ENCODE measurements around the gene MYO18A.
"Not testable (repeated sequence)": the region's sequence is repeated elsewhere in the genome, so short reads cannot be mapped to it uniquely, and the experiment has no call there.

Gene MYO18A

GRCh38 chr17:29093090-29093871, 86.9 kb downstream of the MYO18A start:
- no peak for TF ChIP-seq CTCF (conservative IDR thresholded peaks at IDR 0.05; ENCODE audit: low read length)
- no peak overlapping the region for H3K4me3 ChIP-seq (ENCODE audit: low read length)
- no peak for DNase-seq (ENCODE audit: low read depth)

- no peak for TF ChIP-seq CTCF (conservative IDR thresholded peaks at IDR 0.05; ENCODE audit: low read length)
- no peak for DNase-seq (ENCODE audit: low read depth)
- no peak overlapping the region for H3K4me3 ChIP-seq (ENCODE audit: low read length)
These were observed 88.5 kb downstream of the MYO18A start for GRCh38 chr17:29091606-29092289.

- no peak overlapping the region for H3K4me3 ChIP-seq (ENCODE audit: low read length)
- TF ChIP-seq CTCF (conservative IDR thresholded peaks at IDR 0.05; ENCODE audit: low read length): no peak
- no peak for DNase-seq (ENCODE audit: low read depth)
These were observed 89.2 kb downstream of the MYO18A start for GRCh38 chr17:29090750-29091605.

GRCh38 chr17:29090108-29090507, 90.1 kb downstream of the MYO18A start:
- no peak overlapping the region for H3K4me3 ChIP-seq (ENCODE audit: low read length)
- DNase-seq (ENCODE audit: low read depth): no peak
- TF ChIP-seq CTCF (conservative IDR thresholded peaks at IDR 0.05; ENCODE audit: low read length): no peak

- no peak for DNase-seq (ENCODE audit: low read depth)
These were observed 90.6 kb downstream of the MYO18A start for GRCh38 chr17:29089601-29090044.

GRCh38 chr17:29088782-29089181, 91.4 kb downstream of the MYO18A start:
- H3K4me3 ChIP-seq (ENCODE audit: low read length); DNase-seq (ENCODE audit: low read depth): not testable (repeated sequence)

More at GRCh38 chr17:29089601-29090044, 90.6 kb downstream of the MYO18A start:
- no peak for TF ChIP-seq CTCF (conservative IDR thresholded peaks at IDR 0.05; ENCODE audit: low read length)
- no peak overlapping the region for H3K4me3 ChIP-seq (ENCODE audit: low read length)

GRCh38 chr17:29086628-29087332, 93.4 kb downstream of the MYO18A start:
- no peak overlapping the region for H3K4me3 ChIP-seq (ENCODE audit: low read length)
- DNase-seq (ENCODE audit: low read depth): no peak
- TF ChIP-seq CTCF (conservative IDR thresholded peaks at IDR 0.05; ENCODE audit: low read length): no peak

Measured in AG10803 (cell line).